ENCODE measurements around the gene PIK3R4. TPM values are rescaled to one million over a fixed set of nuclear protein-coding genes. Genes with fewer than 3 reads are reported as not detected.

Gene PIK3R4
- total RNA-seq, 1 donor from 2014 or later, result 11.4 TPM

- intact Hi-C loops (cut with DNase I), result loop anchor here (5.0 kb wide), 1 partner anchor 278 kb away; the partner anchor contains the start of genes ASTE1 and NEK11
- no peak for DNase-seq (ENCODE audit: missing footprints)
- no peak for ATAC-seq
Measured at GRCh38 chr3:130748981-130749380, 2.4 kb upstream of the PIK3R4 start.

GRCh38 chr3:130748467-130748861 is 1.8 kb upstream of the PIK3R4 start:
- intact Hi-C loops (cut with DNase I), result loop anchor here (5.0 kb wide), 1 partner anchor 279 kb away; the partner anchor contains the start of genes ASTE1 and NEK11
- ATAC-seq (no peak), DNase-seq (ENCODE audit: missing footprints) (no peak)

- no peak for DNase-seq (ENCODE audit: missing footprints)
- intact Hi-C loops (cut with DNase I), result no loop called here
- ATAC-seq, result no peak
Measured at GRCh38 chr3:130743354-130743753, 3.3 kb downstream of the PIK3R4 start.

- intact Hi-C loops (cut with DNase I), result no loop called here
- DNase-seq (ENCODE audit: missing footprints) (no peak), ATAC-seq (no peak)
Measured at GRCh38 chr3:130741946-130742610, 4.6 kb downstream of the PIK3R4 start.

GRCh38 chr3:130739848-130740247 is 6.8 kb downstream of the PIK3R4 start:
- no peak for DNase-seq (ENCODE audit: missing footprints)
- ATAC-seq, result no peak
- intact Hi-C loops (cut with DNase I), result no loop called here

GRCh38 chr3:130738241-130738640 is 8.4 kb downstream of the PIK3R4 start:
- intact Hi-C loops (cut with DNase I), result no loop called here
- DNase-seq (ENCODE audit: missing footprints), result no peak
- no peak for ATAC-seq

- no peak for ATAC-seq
- intact Hi-C loops (cut with DNase I), result no loop called here
Measured at GRCh38 chr3:130737622-130738021, 9.0 kb downstream of the PIK3R4 start.

GRCh38 chr3:130733236-130733875 is 13.3 kb downstream of the PIK3R4 start:
- intact Hi-C loops (cut with DNase I), result no loop called here
- ATAC-seq, result peak; percentile 46
- no peak for DNase-seq (ENCODE audit: missing footprints)

More at GRCh38 chr3:130737622-130738021, 9.0 kb downstream of the PIK3R4 start:
- DNase-seq (ENCODE audit: missing footprints), result no peak

- ATAC-seq (no peak), DNase-seq (ENCODE audit: missing footprints) (no peak)
- intact Hi-C loops (cut with DNase I), result no loop called here
Measured at GRCh38 chr3:130732501-130732900, 14.1 kb downstream of the PIK3R4 start.

GRCh38 chr3:130731817-130732216 is 14.8 kb downstream of the PIK3R4 start:
- intact Hi-C loops (cut with DNase I), result no loop called here
- DNase-seq (ENCODE audit: missing footprints) (no peak), ATAC-seq (no peak)

- ATAC-seq (no peak), DNase-seq (ENCODE audit: missing footprints) (no peak)
- intact Hi-C loops (cut with DNase I), result no loop called here
Measured at GRCh38 chr3:130729154-130729553, 17.5 kb downstream of the PIK3R4 start.

- DNase-seq (ENCODE audit: missing footprints) (no peak), ATAC-seq (no peak)
- intact Hi-C loops (cut with DNase I), result no loop called here
Measured at GRCh38 chr3:130728037-130728436, 18.6 kb downstream of the PIK3R4 start.

GRCh38 chr3:130725746-130726145 is 20.9 kb downstream of the PIK3R4 start:
- ATAC-seq, result no peak
- intact Hi-C loops (cut with DNase I), result no loop called here
- no peak for DNase-seq (ENCODE audit: missing footprints)

GRCh38 chr3:130715616-130716015 is 31.0 kb downstream of the PIK3R4 start:
- DNase-seq (ENCODE audit: missing footprints) (no peak), ATAC-seq (no peak)
- intact Hi-C loops (cut with DNase I), result no loop called here

- ATAC-seq (no peak), DNase-seq (ENCODE audit: missing footprints) (no peak)
- intact Hi-C loops (cut with DNase I), result no loop called here
Measured at GRCh38 chr3:130712718-130713423, 33.8 kb downstream of the PIK3R4 start.

- DNase-seq (ENCODE audit: missing footprints) (no peak), ATAC-seq (no peak)
- intact Hi-C loops (cut with DNase I), result no loop called here
Measured at GRCh38 chr3:130711565-130712324, 34.9 kb downstream of the PIK3R4 start.

- peak; percentile 83 for ATAC-seq
- DNase-seq (ENCODE audit: missing footprints), result no peak
- intact Hi-C loops (cut with DNase I), result no loop called here
Measured at GRCh38 chr3:130709671-130710070, 37.0 kb downstream of the PIK3R4 start.

GRCh38 chr3:130707902-130708601 is 38.6 kb downstream of the PIK3R4 start:
- ATAC-seq (no peak), DNase-seq (ENCODE audit: missing footprints) (no peak)
- intact Hi-C loops (cut with DNase I), result no loop called here

- ATAC-seq (no peak), DNase-seq (ENCODE audit: missing footprints) (no peak)
- intact Hi-C loops (cut with DNase I), result no loop called here
Measured at GRCh38 chr3:130705501-130705900, 41.1 kb downstream of the PIK3R4 start.
